ENCODE results near the gene TBCK.

DNA sequence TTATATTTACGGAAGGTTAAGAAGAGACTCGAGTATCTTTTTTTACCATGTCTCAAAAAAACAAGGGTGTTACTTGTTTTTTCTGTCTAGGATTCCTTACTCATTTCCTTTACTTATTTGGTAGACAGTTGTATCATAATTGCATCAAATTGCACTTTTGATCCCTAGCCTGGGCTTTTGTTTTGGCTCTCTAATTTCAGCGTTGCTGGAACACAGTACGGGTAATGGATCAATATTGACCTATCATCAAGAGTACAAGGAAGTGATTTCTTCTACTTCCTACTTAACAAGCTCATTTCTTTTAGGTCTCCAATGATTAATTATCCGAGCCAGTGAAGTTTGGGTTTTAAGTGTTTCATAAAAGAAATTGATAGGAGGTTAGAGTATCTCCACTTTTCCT, 17.2 kb upstream of the TBCK start:
- TF ChIP-seq POLR2A (IDR thresholded peaks at IDR 0.05; ENCODE audit: low read depth, low read length) (no peak), POLR2AphosphoS5 (IDR thresholded peaks at IDR 0.05; ENCODE audit: low read depth, low read length) (no peak)
